MM.1S (cell line): ENCODE results near the gene HCRTR1.

Experiments used
- DNase-seq: peaks from one replicate; pipeline ENCODE4 v3.0.0-alpha.2; 2015
- H2AFZ ChIP-seq: fragments of 300-600 bp; sonication (generic); 2 replicates; pipeline ENCODE4 v1.6.0; 2016; ENCODE audit warnings: antibody characterized with exemption, low read length
- H3F3A ChIP-seq: fragments of 300-600 bp; sonication (generic); 2 replicates; pipeline ENCODE4 v1.6.1; 2016; ENCODE audit warnings: mild to moderate bottlenecking, antibody characterized with exemption, low read length, moderate library complexity, mixed read lengths; ENCODE audit not compliant: insufficient read depth
- H3K27ac ChIP-seq: fragments of 300-600 bp; sonication (generic); 2 replicates; pipeline ENCODE4 v1.5.1; 2016; ENCODE audit warnings: mild to moderate bottlenecking, low read length
- H3K27me3 ChIP-seq: fragments of 300-600 bp; sonication (generic); replicated peaks from 2 replicates; pipeline ENCODE4 v1.6.0; 2016; ENCODE audit warnings: low read length; ENCODE audit not compliant: insufficient read depth
- H3K36me3 ChIP-seq: fragments of 300-600 bp; sonication (generic); replicated peaks from 2 replicates; pipeline ENCODE4 v1.6.1; 2016; ENCODE audit warnings: mild to moderate bottlenecking, low read length, mixed read lengths; ENCODE audit not compliant: insufficient read depth
- H3K4me1 ChIP-seq: fragments of 300-600 bp; sonication (generic); 2 replicates; pipeline ENCODE4 v1.6.1; 2016; ENCODE audit warnings: low read length, mixed read lengths
- H3K4me2 ChIP-seq: fragments of 300-600 bp; sonication (generic); 2 replicates; pipeline ENCODE4 v1.6.0; 2016; ENCODE audit warnings: low read depth, low read length
- H3K4me3 ChIP-seq: fragments of 300-600 bp; sonication (generic); 2 replicates; pipeline ENCODE4 v1.5.1; 2016; ENCODE audit warnings: low read length, mixed read lengths
- H3K79me2 ChIP-seq: fragments of 300-600 bp; sonication (generic); 2 replicates; pipeline ENCODE4 v1.6.1; 2016; ENCODE audit warnings: mixed run types, low read length, mixed read lengths
- H3K9ac ChIP-seq: fragments of 300-600 bp; sonication (generic); 2 replicates; pipeline ENCODE4 v1.6.1; 2016; ENCODE audit warnings: low read length, mixed read lengths
- H3K9me2 ChIP-seq: fragments of 300-600 bp; sonication (generic); replicated peaks from 2 replicates; pipeline ENCODE4 v1.6.1; 2016; ENCODE audit warnings: mild to moderate bottlenecking, low read length, mixed read lengths; ENCODE audit not compliant: insufficient read depth
- H3K9me3 ChIP-seq: fragments of 300-600 bp; sonication (generic); replicated peaks from 2 replicates; pipeline ENCODE4 v1.6.1; 2016; ENCODE audit warnings: mild to moderate bottlenecking, low read length, mixed read lengths; ENCODE audit not compliant: insufficient read depth
- H4K20me1 ChIP-seq: fragments of 300-600 bp; sonication (generic); 2 replicates; pipeline ENCODE4 v1.6.1; 2016; ENCODE audit warnings: mild to moderate bottlenecking, low read length, moderate library complexity, mixed read lengths; ENCODE audit not compliant: insufficient read depth
- EZH2 ChIP-seq: fragments of 300-600 bp; sonication (generic); optimal IDR thresholded peaks from 2 replicates; pipeline ENCODE3; 2017; ENCODE audit warnings: low read depth, mild to moderate bottlenecking, antibody characterized with exemption, low read length, mixed read lengths
- EZH2phosphoT487 ChIP-seq: fragments of 300-600 bp; sonication (generic); IDR thresholded peaks from 2 replicates; pipeline ENCODE4 v1.6.1; 2018; ENCODE audit warnings: antibody characterized with exemption, low read length
- TF ChIP-seq, protein P1 (sequence below): fragments of 300-600 bp; sonication (generic); IDR thresholded peaks from 2 replicates; pipeline ENCODE4 v1.5.1; 2016; ENCODE audit warnings: antibody characterized with exemption, low read length, mixed read lengths

Gene HCRTR1

DNA sequence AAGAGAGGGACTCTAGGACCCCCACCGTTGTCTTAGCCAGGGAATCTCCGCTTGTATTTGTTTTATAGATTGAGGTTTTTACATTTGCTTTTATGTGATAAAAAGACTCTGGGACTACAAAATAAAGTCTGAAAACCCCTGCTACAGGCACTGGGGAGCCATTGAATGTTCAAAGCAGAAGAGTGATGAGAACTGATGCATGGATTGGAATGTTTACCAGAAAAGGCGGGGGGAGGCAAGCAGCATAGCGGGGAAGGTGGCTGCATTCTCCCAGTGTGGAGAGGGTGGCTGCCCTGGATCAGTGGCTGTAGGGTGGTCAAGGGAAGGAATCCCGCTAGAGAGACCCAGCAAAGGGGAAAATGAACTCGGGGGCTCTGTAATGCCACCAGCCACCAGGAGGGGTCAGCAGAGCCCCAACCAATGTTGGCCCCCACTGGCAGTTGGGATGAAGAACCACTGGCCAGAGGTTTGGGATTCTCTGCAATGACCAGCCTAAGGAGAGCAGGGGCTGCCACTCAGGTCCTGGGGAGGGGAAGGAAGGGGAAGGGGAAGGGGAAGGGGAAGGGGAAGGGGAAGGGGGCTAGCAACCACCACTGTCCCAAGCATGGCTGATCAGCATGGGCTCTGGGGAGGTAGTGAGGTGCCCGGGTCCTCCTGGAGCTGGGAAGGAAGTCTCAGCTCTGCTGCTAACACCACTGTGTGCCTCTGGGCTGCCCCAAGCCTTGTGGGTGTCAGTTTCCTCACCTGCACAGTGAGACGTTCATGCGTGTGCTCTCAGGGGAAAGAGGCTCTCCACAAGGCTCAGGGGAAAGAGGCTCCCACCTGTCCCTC is 46.3 kb downstream of the HCRTR1 start:
- Histone ChIP-seq H3K9me3 (no peaks in the 10 kb centered on the region), H3K9me2 (no peaks in the 10 kb centered on the region), H3K27ac (no peak overlapping the region), H3K27me3 (peaks cover 59% of the 10 kb centered on the region), H2AFZ (no peak overlapping the region), H3K4me2 (no peak overlapping the region), H3F3A (no peaks in the 10 kb centered on the region), H3K36me3 (no peaks in the 10 kb centered on the region), H3K4me1 (no peaks in the 10 kb centered on the region), H3K79me2 (no peaks in the 10 kb centered on the region), H3K9ac (no peak overlapping the region), H4K20me1 (no peaks in the 10 kb centered on the region), H3K4me3 (no peak overlapping the region)
- peak; percentile 30 for DNase-seq
- no peak for TF ChIP-seq EZH2
- TF ChIP-seq, protein P1, sequence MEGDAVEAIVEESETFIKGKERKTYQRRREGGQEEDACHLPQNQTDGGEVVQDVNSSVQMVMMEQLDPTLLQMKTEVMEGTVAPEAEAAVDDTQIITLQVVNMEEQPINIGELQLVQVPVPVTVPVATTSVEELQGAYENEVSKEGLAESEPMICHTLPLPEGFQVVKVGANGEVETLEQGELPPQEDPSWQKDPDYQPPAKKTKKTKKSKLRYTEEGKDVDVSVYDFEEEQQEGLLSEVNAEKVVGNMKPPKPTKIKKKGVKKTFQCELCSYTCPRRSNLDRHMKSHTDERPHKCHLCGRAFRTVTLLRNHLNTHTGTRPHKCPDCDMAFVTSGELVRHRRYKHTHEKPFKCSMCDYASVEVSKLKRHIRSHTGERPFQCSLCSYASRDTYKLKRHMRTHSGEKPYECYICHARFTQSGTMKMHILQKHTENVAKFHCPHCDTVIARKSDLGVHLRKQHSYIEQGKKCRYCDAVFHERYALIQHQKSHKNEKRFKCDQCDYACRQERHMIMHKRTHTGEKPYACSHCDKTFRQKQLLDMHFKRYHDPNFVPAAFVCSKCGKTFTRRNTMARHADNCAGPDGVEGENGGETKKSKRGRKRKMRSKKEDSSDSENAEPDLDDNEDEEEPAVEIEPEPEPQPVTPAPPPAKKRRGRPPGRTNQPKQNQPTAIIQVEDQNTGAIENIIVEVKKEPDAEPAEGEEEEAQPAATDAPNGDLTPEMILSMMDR, result peak; percentile 78

DNA sequence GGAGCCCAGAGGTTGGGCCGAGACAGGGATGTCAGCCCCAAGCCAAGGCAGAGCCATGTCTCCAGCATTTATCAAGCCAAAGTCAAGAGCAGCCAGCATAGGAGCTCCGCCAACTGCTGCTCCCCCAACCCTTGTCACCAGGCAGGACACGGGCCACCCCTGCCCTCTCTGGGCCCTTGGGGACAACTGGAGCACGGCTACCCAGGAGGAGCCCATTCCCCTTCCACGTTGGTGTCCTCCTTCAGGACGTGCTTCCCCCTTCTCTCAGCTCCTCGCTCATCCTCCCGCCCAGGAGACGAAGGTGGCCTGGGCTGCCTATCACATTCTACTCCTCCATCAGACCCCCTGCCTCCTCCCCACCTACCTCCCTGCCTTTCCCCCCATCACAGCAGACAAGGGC is 47.0 kb downstream of the HCRTR1 start:
- H3K4me1 ChIP-seq, result 0 out of 2 replicates have a peak, but pooled peaks cover 3% of the 10 kb centered on the region
- H3K9ac ChIP-seq, result no peak overlapping the region
- no peak overlapping the region for H3K27ac ChIP-seq
- H4K20me1 ChIP-seq, result no peaks in the 10 kb centered on the region
- H2AFZ ChIP-seq, result no peak overlapping the region
- H3K4me3 ChIP-seq, result no peak overlapping the region
- TF ChIP-seq, protein P1, result no peak
- TF ChIP-seq EZH2 (no peak), EZH2phosphoT487 (no peak)
- H3K79me2 ChIP-seq, result no peaks in the 10 kb centered on the region
- no peaks in the 10 kb centered on the region for H3K9me2 ChIP-seq
- H3K9me3 ChIP-seq, result no peaks in the 10 kb centered on the region
- H3K4me2 ChIP-seq, result no peak overlapping the region
- DNase-seq, result no peak
- H3K27me3 ChIP-seq, result peaks cover 60% of the 10 kb centered on the region
- H3F3A ChIP-seq, result no peaks in the 10 kb centered on the region
- H3K36me3 ChIP-seq, result no peaks in the 10 kb centered on the region

DNA sequence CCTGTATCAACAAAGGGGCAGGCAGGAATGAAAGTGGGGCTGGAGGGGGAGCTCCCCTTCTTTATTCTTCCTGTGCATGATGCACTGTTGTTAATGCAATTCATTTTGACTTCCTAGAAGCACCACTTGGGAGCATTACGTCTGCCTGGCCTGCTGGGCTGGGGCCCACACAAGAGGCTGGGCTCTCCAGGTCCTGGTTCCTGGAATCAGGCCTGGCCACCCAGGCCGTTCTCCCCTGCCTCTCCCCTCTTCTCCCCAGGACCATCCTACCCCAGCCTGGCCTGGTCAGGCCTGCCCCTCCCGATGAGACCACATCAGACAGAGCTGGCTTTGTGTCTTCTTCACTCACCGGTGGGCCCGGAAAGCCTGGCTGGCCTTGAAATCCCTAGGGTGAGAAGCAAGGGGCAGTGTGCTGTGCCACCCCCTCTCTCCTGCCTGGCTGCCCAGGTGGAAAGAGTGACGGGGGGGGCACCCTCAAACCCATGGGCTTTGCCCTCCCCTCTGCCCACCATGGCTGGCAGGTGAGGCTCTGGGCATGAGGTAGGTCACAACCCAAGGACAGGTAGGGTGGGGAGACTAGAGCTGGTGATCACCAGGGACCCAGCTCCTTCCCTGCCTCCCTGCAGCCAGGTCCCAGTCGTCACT is 47.9 kb downstream of the HCRTR1 start:
- H3K9me2 ChIP-seq, result no peaks in the 10 kb centered on the region
- no peaks in the 10 kb centered on the region for H4K20me1 ChIP-seq
- H3K4me2 ChIP-seq, result no peak overlapping the region
- no peaks in the 10 kb centered on the region for H3F3A ChIP-seq
- H3K27ac ChIP-seq, result no peak overlapping the region
- H3K4me1 ChIP-seq, result 0 out of 2 replicates have a peak, but pooled peaks cover 3% of the 10 kb centered on the region
- H3K9ac ChIP-seq, result no peak overlapping the region
- no peak overlapping the region for H2AFZ ChIP-seq
- H3K27me3 ChIP-seq, result peaks cover 59% of the 10 kb centered on the region
- no peak for DNase-seq
- TF ChIP-seq EZH2phosphoT487 (no peak), EZH2 (no peak)
- TF ChIP-seq, protein P1, result no peak
- H3K9me3 ChIP-seq, result no peaks in the 10 kb centered on the region
- H3K79me2 ChIP-seq, result no peaks in the 10 kb centered on the region
- no peak overlapping the region for H3K4me3 ChIP-seq
- no peaks in the 10 kb centered on the region for H3K36me3 ChIP-seq
